Choroid plexus epithelial cell (primary cell): ENCODE measurements around the gene POLR2H.
"Not testable (repeated sequence)": the region's sequence is repeated elsewhere in the genome, so short reads cannot be mapped to it uniquely, and the experiment has no call there.

ENCODE experiments used
- DNase-seq: peaks from one replicate; pipeline ENCODE4 v3.0.0-alpha.2; 2010; ENCODE audit warnings: low read depth
- H3K4me3 ChIP-seq: 2 replicates; pipeline ENCODE4 v1.5.1; 2011; ENCODE audit warnings: low read depth, mild to moderate bottlenecking, control low read depth, low read length, moderate library complexity
- CTCF ChIP-seq: conservative IDR thresholded peaks from 2 replicates; pipeline ENCODE4 v1.5.1; 2011; ENCODE audit warnings: low read depth, mild to moderate bottlenecking, control low read depth, inconsistent platforms, low read length, moderate library complexity

Gene POLR2H

GRCh38 chr3:184335661-184336546 lies 25.6 kb upstream of the POLR2H start:
- peak; percentile 83 for DNase-seq
- peak overlapping the region; percentile 83 for H3K4me3 ChIP-seq
- TF ChIP-seq CTCF = no peak

GRCh38 chr3:184336547-184337398 lies 24.7 kb upstream of the POLR2H start:
- TF ChIP-seq CTCF = no peak
- H3K4me3 ChIP-seq = peak overlapping the region; percentile 83
- DNase-seq = peak; percentile 69

GRCh38 chr3:184337399-184337714 lies 24.2 kb upstream of the POLR2H start, which contains the start of gene FAM131A:
FAM131A (plus strand) TSS chr3:184337600; CDS start chr3:184337631, 31 bp downstream.
- DNase-seq = no peak
- TF ChIP-seq CTCF = no peak
- peak within 1 kb of the TSS; percentile 83 for H3K4me3 ChIP-seq

GRCh38 chr3:184337981-184338380 lies 23.5 kb upstream of the POLR2H start:
- no peak for TF ChIP-seq CTCF
- H3K4me3 ChIP-seq = peak overlapping the region; percentile 38
- no peak for DNase-seq

- H3K4me3 ChIP-seq = peak overlapping the region; percentile 38
- no peak for TF ChIP-seq CTCF
- peak; percentile 88 for DNase-seq
Measured at GRCh38 chr3:184338511-184338945, 23.0 kb upstream of the POLR2H start.

GRCh38 chr3:184339001-184339400 lies 22.5 kb upstream of the POLR2H start:
- no peak for TF ChIP-seq CTCF
- peak overlapping the region; percentile 36 for H3K4me3 ChIP-seq
- DNase-seq = no peak

GRCh38 chr3:184339451-184340135 lies 21.9 kb upstream of the POLR2H start:
- not testable (repeated sequence) for DNase-seq, H3K4me3 ChIP-seq
